Omental fat pad (tissue), 4 donors: Measurements from ENCODE around the gene GAREM1. TPM values are rescaled to one million over a fixed set of nuclear protein-coding genes. Genes with fewer than 3 reads are reported as not detected.

Source experiments
- ATAC-seq: fragments of 150-250 bp; one replicate; pipeline ENCODE4 v1.9.1; 2016; ENCODE audit warnings: mild to moderate bottlenecking, moderate library complexity; ENCODE audit not compliant: low FRiP score
- DNase-seq: peaks from one replicate; pipeline ENCODE4 v3.0.0-alpha.2; 2019; ENCODE audit warnings: low spot score
- CTCF ChIP-seq, 3 donors: fragments of 450-650 bp; IDR thresholded peaks; one replicate each; pipeline ENCODE4 v1.5.1; 2016 to 2017; ENCODE audit warnings: antibody characterized with exemption in 3 of 3, mild to moderate bottlenecking in 3 of 3, moderate library complexity in 2 of 3
- total RNA-seq, 4 donors: library from RNA; depleted of rRNA; stranded (reverse); fragments of >200 nt; gene quantifications; one replicate each; pipeline ENCODE4 v1.1.0, GENCODE V29; 2016

Gene GAREM1
- total RNA-seq, 4 donors from 2014 or later: 11.2 to 22.4 (median 13.8) TPM

GRCh38 chr18:32459361-32460101 is 11.2 kb downstream of the GAREM1 start:
- TF ChIP-seq CTCF (IDR thresholded peaks at IDR 0.05): no peak
- no peak for DNase-seq
- no peak for ATAC-seq

GRCh38 chr18:32455361-32455760 is 15.3 kb downstream of the GAREM1 start:
- ATAC-seq: no peak
- no peak for DNase-seq
- no peak for TF ChIP-seq CTCF (IDR thresholded peaks at IDR 0.05)

GRCh38 chr18:32454593-32454992 is 16.1 kb downstream of the GAREM1 start:
- no peak for TF ChIP-seq CTCF (IDR thresholded peaks at IDR 0.05)
- ATAC-seq (peak; percentile 76), DNase-seq (no peak)

- DNase-seq (no peak), ATAC-seq (no peak)
- TF ChIP-seq CTCF (IDR thresholded peaks at IDR 0.05): no peak
Observed at GRCh38 chr18:32450874-32451273, 19.8 kb downstream of the GAREM1 start.

GRCh38 chr18:32450026-32450691 is 20.5 kb downstream of the GAREM1 start:
- no peak for ATAC-seq
- no peak for TF ChIP-seq CTCF (IDR thresholded peaks at IDR 0.05)
- DNase-seq: no peak

GRCh38 chr18:32446780-32447179 is 23.9 kb downstream of the GAREM1 start:
- ATAC-seq (no peak), DNase-seq (no peak)
- no peak for TF ChIP-seq CTCF (IDR thresholded peaks at IDR 0.05)

GRCh38 chr18:32445846-32446245 is 24.8 kb downstream of the GAREM1 start:
- no peak for TF ChIP-seq CTCF (IDR thresholded peaks at IDR 0.05)
- ATAC-seq: no peak
- DNase-seq: no peak
